Measurements from ENCODE around the gene CCL16. TPM values are rescaled to one million over a fixed set of nuclear protein-coding genes. Genes with fewer than 3 reads are reported as not detected.

Gene CCL16
- total RNA-seq, 4 donors from 2014 or later, result 0.34 to 2.6 TPM; not detected in 2

GRCh38 chr17:36014946-36015345, 33.6 kb upstream of the CCL16 start:
- TF ChIP-seq CTCF (IDR thresholded peaks at IDR 0.05; ENCODE audit: low read depth), result no peak

DNA sequence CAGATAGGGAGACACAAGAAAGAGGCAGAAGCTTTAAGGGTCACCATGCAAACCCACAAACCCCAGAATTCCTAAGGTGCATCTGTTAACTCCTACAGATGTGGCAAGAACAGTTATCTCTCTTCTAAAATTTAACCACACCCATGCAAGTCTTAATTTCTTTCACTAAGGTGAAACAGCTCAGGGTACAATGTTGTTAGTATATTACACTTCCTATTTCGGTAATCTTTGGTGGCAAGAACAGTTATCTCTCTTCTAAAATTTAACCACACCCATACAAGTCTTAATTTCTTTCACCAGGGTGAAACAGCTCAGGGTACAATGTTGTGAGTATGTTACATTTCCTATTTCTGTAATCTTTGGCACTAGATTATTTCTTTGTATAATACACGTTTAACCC, 29.9 kb upstream of the CCL16 start:
- TF ChIP-seq CTCF (IDR thresholded peaks at IDR 0.05; ENCODE audit: low read depth), result no peak

- no peak for TF ChIP-seq CTCF (IDR thresholded peaks at IDR 0.05; ENCODE audit: low read depth)
Measured at GRCh38 chr17:36008998-36009665, 27.8 kb upstream of the CCL16 start.

DNA sequence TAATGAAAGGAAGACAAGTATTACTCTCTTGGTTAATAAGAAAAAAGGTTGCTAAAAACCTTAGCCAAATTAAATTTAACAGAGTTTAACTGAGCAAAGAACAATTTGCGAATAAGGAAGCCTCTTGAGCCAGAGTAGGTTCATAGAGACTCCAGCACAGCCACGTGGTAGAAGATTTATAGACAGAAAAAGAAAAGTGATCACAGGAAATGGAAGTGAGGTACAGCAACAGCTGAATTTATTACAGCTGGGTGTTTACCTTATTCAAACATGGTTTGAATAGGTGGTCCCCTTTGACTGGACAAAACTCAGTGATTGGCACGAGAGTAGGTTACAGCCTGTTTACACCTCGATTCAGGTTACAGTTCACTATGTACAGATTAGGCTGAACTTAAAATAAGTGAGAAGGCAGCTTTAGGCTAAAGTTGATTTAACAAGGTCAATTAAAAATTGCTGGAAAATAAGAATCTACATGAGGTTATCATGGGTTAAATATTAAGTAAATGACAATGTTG, 23.4 kb upstream of the CCL16 start:
- TF ChIP-seq CTCF (IDR thresholded peaks at IDR 0.05; ENCODE audit: low read depth), result no peak

GRCh38 chr17:36002631-36003030, 21.3 kb upstream of the CCL16 start:
- no peak for TF ChIP-seq CTCF (IDR thresholded peaks at IDR 0.05; ENCODE audit: low read depth)

DNA sequence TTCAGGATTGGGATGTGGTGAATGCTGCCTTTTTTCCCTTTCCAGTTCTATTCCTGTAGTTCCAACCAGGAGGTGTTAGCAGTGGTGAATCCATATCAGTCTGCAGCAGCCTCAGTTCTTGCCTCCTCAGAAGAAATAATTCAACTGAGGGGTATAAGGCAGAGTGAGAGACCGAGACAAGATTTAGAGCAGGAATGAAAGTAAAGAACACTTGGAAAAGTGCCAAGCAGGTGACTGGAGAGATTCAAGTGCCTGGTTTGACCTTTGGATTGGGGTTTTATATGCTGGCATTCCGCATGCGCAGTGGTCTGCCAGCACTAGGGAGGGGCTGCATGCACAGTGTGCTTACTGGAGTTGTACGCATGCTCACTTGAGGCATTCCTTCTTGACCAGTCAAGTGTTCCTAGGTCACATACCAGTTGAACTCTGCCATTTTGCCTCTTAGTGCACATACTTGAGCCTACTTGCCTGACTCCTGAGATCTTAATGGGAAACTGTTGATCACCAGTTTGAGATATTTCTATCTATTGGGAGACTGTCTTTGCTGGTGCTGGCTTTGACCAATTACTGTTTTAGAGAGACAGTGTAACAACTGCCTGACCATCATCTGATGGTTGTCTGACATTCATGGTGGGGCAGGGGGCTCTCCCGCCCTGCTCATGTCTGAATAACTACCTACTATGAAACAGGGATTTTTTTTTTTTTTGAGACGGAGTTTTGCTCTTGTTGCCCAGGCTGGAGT, 20.7 kb upstream of the CCL16 start:
- no peak for TF ChIP-seq CTCF (IDR thresholded peaks at IDR 0.05; ENCODE audit: low read depth)

GRCh38 chr17:36001110-36001771, 19.9 kb upstream of the CCL16 start, which contains the start of gene CCL15:
TSS of gene CCL15 (minus strand) at chr17:36001553. CDS start at chr17:36001492, 61 bp downstream.
- TF ChIP-seq CTCF (IDR thresholded peaks at IDR 0.05; ENCODE audit: low read depth), result no peak
